COR-L47 (cell line): Measurements from ENCODE around the gene MAT1A.
"Not testable (repeated sequence)": the region's sequence is repeated elsewhere in the genome, so short reads cannot be mapped to it uniquely, and the experiment has no call there.

Source experiments
- DNase-seq: peaks from one replicate; lab custom pipeline; 2025; lab: John Stamatoyannopoulos, UW

Gene MAT1A

GRCh38 chr10:80264081-80265056 is 25.1 kb downstream of the MAT1A start:
- no peak for DNase-seq

- DNase-seq = no peak
These were observed 28.0 kb downstream of the MAT1A start for GRCh38 chr10:80261316-80262030.

- DNase-seq = no peak
These were observed 28.9 kb downstream of the MAT1A start for GRCh38 chr10:80260295-80261243.

GRCh38 chr10:80259405-80259871 is 30.0 kb downstream of the MAT1A start:
- no peak for DNase-seq

GRCh38 chr10:80256798-80257197 is 32.7 kb downstream of the MAT1A start:
- DNase-seq = not testable (repeated sequence)

GRCh38 chr10:80254726-80255125 is 34.7 kb downstream of the MAT1A start:
- not testable (repeated sequence) for DNase-seq

- not testable (repeated sequence) for DNase-seq
These were observed 35.5 kb downstream of the MAT1A start for GRCh38 chr10:80253963-80254271.

- DNase-seq = no peak
These were observed 36.0 kb downstream of the MAT1A start for GRCh38 chr10:80253266-80253962.

- no peak for DNase-seq
These were observed 37.1 kb downstream of the MAT1A start for GRCh38 chr10:80252296-80252887.

GRCh38 chr10:80251703-80252280 is 37.7 kb downstream of the MAT1A start:
- not testable (repeated sequence) for DNase-seq

- not testable (repeated sequence) for DNase-seq
These were observed 39.1 kb downstream of the MAT1A start for GRCh38 chr10:80250399-80250798.

- DNase-seq = not testable (repeated sequence)
These were observed 39.6 kb downstream of the MAT1A start for GRCh38 chr10:80249906-80250305.

- DNase-seq = not testable (repeated sequence)
These were observed 41.8 kb downstream of the MAT1A start for GRCh38 chr10:80247611-80248010.

GRCh38 chr10:80244371-80244770 is 45.1 kb downstream of the MAT1A start:
- not testable (repeated sequence) for DNase-seq

- not testable (repeated sequence) for DNase-seq
These were observed 47.1 kb downstream of the MAT1A start for GRCh38 chr10:80242341-80242740.

GRCh38 chr10:80236457-80236856 is 53.0 kb downstream of the MAT1A start:
- not testable (repeated sequence) for DNase-seq

GRCh38 chr10:80234331-80235235 is 54.9 kb downstream of the MAT1A start:
- DNase-seq = not testable (repeated sequence)

GRCh38 chr10:80233871-80234270 is 55.6 kb downstream of the MAT1A start:
- DNase-seq = not testable (repeated sequence)

- not testable (repeated sequence) for DNase-seq
These were observed 62.7 kb downstream of the MAT1A start for GRCh38 chr10:80226723-80227122.
